Esophagus muscularis mucosa (tissue), 4 donors: ENCODE results near the gene CD300LG. TPM values are rescaled to one million over a fixed set of nuclear protein-coding genes. Genes with fewer than 3 reads are reported as not detected.
A peak's percentile ranks its signal among the peaks of the same experiment; 100 is the strongest.

Source experiments
- DNase-seq: peaks from one replicate; pipeline ENCODE4 v3.0.0-alpha.2; 2017; ENCODE audit errors: extremely low spot score
- H3K27ac ChIP-seq, 4 donors: fragments of 200-600 bp; sonication (generic); replicated peaks in 1 of 4; 1 replicate in 3 of 4; 2 replicates in 1 of 4; pipeline ENCODE4 v1.5.1; 2016 to 2019; ENCODE audit warnings: mild to moderate bottlenecking in 1 of 4
- H3K27me3 ChIP-seq, 4 donors: fragments of 200-600 bp; sonication (generic); one replicate each; pipeline versions ENCODE4 v1.5.1 to v1.6.0; 2016 to 2019
- H3K36me3 ChIP-seq, 4 donors: fragments of 200-600 bp; sonication (generic); one replicate each; pipeline ENCODE4 v1.5.1; 2016 to 2019
- H3K4me1 ChIP-seq, 4 donors: fragments of 200-600 bp; sonication (generic); one replicate each; pipeline ENCODE4 v1.5.1; 2016 to 2019
- H3K4me3 ChIP-seq, 4 donors: fragments of 200-600 bp; sonication (generic); 1 replicate in 2 of 4; 2 replicates in 2 of 4; pipeline ENCODE4 v1.5.1; 2016 to 2019; ENCODE audit warnings: mild to moderate bottlenecking in 4 of 4, moderate library complexity in 1 of 4
- H3K9me3 ChIP-seq, 4 donors: fragments of 200-600 bp; sonication (generic); 1 replicate in 3 of 4; 2 replicates in 1 of 4; pipeline ENCODE4 v1.5.1; 2016 to 2019
- EP300 ChIP-seq: sonication (generic); formaldehyde crosslinking; IDR thresholded peaks from one replicate; pipeline ENCODE4 v1.6.1; 2017; ENCODE audit warnings: antibody characterized with exemption
- POLR2A ChIP-seq: fragments of 450-650 bp; IDR thresholded peaks from one replicate; pipeline ENCODE4 v1.6.1; 2017; ENCODE audit warnings: antibody characterized with exemption, moderate library complexity, mild to moderate bottlenecking, low read depth
- POLR2AphosphoS5 ChIP-seq, 2 donors: sonication (generic); formaldehyde crosslinking; IDR thresholded peaks; one replicate each; pipeline ENCODE4 v1.6.1; 2017; ENCODE audit warnings: antibody characterized with exemption in 2 of 2
- WGBS: methylation state at CpG from one replicate; pipeline ENCODE4 v1.1.5; 2018; 5-methylcytosine and 5-hydroxymethylcytosine counted together
- intact Hi-C: fragments of 100-400 bp; cut with DNase I; formaldehyde crosslinking; loops from one replicate; pipeline ENCODE4 v1.15.1; 2023
- total RNA-seq, 4 donors: library from RNA; depleted of rRNA; stranded (reverse); fragments of >200 nt; gene quantifications; one replicate each; pipeline versions ENCODE4 v1.1.0 to v1.2.1, GENCODE V29; 2016
- TF ChIP-seq, protein P1 (sequence below), 3 experiments: fragments of 200-600 bp in 2 of 3; fragments of 450-650 bp in 1 of 3; sonication (generic) in 2 of 3; IDR thresholded peaks; one replicate each; pipeline ENCODE4 v1.5.1; 2017 to 2019; ENCODE audit warnings: antibody characterized with exemption in 3 of 3, mild to moderate bottlenecking in 2 of 3, moderate library complexity in 1 of 3

Gene CD300LG
- total RNA-seq, 4 donors from 2014 or later, result 0.83 to 12.0 (median 7.3) TPM

DNA sequence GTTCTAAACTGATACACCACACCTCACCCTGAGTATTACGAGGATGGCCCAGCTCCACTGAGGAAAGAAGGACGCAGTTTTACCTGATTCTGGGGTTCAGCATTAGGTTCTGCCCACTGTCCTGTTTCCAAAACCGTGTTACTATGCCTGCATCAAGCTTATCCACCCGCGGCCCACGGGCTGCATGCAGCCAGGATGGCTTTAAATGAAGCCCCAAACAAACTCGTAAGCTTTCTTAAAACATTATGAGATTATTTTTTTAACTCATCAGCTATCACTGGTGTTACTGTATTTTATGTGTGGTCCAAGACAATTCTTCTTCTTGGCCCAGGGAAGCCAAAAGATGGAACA is 4.0 kb upstream of the CD300LG start:
- WGBS, result 64% methylated on average over 7 of the region's 7 CpGs
- Histone ChIP-seq H3K4me3 (no peak overlapping the region), H3K27ac (no peak overlapping the region), H3K27me3 (no peaks in the 10 kb centered on the region), H3K36me3 (no peaks in the 10 kb centered on the region), H3K4me1 (peaks cover 5 to 44% (median 41%) of the 10 kb centered on the region in 4 donors), H3K9me3 (no peaks in the 10 kb centered on the region)
- intact Hi-C loops, result no loop called here
- no peak for TF ChIP-seq POLR2AphosphoS5 (IDR thresholded peaks at IDR 0.05)
- no peak for TF ChIP-seq POLR2A
- TF ChIP-seq EP300, result no peak
- TF ChIP-seq, protein P1, sequence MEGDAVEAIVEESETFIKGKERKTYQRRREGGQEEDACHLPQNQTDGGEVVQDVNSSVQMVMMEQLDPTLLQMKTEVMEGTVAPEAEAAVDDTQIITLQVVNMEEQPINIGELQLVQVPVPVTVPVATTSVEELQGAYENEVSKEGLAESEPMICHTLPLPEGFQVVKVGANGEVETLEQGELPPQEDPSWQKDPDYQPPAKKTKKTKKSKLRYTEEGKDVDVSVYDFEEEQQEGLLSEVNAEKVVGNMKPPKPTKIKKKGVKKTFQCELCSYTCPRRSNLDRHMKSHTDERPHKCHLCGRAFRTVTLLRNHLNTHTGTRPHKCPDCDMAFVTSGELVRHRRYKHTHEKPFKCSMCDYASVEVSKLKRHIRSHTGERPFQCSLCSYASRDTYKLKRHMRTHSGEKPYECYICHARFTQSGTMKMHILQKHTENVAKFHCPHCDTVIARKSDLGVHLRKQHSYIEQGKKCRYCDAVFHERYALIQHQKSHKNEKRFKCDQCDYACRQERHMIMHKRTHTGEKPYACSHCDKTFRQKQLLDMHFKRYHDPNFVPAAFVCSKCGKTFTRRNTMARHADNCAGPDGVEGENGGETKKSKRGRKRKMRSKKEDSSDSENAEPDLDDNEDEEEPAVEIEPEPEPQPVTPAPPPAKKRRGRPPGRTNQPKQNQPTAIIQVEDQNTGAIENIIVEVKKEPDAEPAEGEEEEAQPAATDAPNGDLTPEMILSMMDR (IDR thresholded peaks at IDR 0.05), result no peak
- DNase-seq, result no peak

DNA sequence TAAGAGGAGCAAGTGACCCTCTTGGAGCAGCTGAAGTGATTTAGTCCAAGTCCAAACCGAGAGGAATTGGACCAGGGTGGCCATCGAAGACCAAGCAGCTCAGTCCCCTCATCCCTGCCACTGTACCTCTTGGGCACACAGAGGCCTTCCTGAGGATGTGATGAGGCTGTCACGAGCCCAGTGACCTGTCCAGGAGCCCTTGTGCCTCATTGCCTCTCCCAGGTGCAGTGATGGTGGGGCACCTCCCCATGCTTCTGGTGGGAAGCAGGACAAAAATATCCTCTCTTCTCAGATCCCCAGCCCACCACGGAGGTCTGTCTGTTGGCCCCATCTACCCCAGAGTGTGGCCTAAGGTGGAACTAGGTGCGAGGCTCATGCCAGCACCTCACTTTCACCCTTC is 2.7 kb upstream of the CD300LG start:
- Histone ChIP-seq H3K4me1 (peaks cover 5 to 44% (median 41%) of the 10 kb centered on the region in 4 donors), H3K36me3 (no peaks in the 10 kb centered on the region), H3K9me3 (no peaks in the 10 kb centered on the region), H3K27me3 (no peaks in the 10 kb centered on the region), H3K4me3 (no peak overlapping the region), H3K27ac (no peak overlapping the region)
- WGBS, result 100% methylated on average over 1 of the region's 5 CpGs
- no peak for DNase-seq
- TF ChIP-seq, protein P1 (IDR thresholded peaks at IDR 0.05), result no peak
- TF ChIP-seq EP300 (no peak), POLR2AphosphoS5 (IDR thresholded peaks at IDR 0.05) (no peak), POLR2A (no peak)
- intact Hi-C loops, result no loop called here

DNA sequence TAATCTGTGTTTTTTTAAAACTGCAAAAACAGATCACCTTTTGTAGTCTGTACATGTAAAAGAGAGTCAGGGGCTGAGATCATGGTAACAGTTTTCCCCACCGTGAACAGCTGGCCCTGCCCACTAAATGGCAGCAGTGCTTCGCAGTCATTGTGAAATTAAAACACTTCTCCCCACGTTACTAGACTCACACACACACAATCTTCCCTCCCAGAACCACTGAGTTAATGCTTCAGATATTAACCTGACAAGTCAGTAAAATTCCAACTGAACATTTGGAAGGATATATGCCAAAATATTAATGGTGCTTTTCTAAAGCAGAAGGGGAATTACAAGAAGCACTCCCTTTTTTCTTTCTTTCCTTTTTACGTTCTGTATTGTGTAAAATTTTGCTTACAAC is 1.2 kb upstream of the CD300LG start:
- Histone ChIP-seq H3K4me3 (no peak overlapping the region), H3K9me3 (no peaks in the 10 kb centered on the region), H3K27ac (no peak overlapping the region), H3K4me1 (peaks cover 5 to 36% (median 29%) of the 10 kb centered on the region in 4 donors), H3K36me3 (no peaks in the 10 kb centered on the region), H3K27me3 (peaks cover 0 to 5% (median 0%) of the 10 kb centered on the region in 4 donors)
- TF ChIP-seq POLR2A (no peak), POLR2AphosphoS5 (IDR thresholded peaks at IDR 0.05) (no peak), EP300 (no peak)
- TF ChIP-seq, protein P1 (IDR thresholded peaks at IDR 0.05), result no peak
- DNase-seq, result no peak
- 60% methylated on average over 4 of the region's 4 CpGs for WGBS
- intact Hi-C loops, result loop anchor here (5.0 kb wide), 2 partner anchors 63 to 148 kb away; partner anchors contain the start of gene CFAP97D1

- intact Hi-C loops, result loop anchor here (5.0 kb wide), 2 partner anchors 64 to 149 kb away; partner anchors contain the start of gene CFAP97D1
- Histone ChIP-seq H3K36me3 (no peaks in the 10 kb centered on the region), H3K9me3 (no peaks in the 10 kb centered on the region), H3K4me1 (peaks cover 5 to 31% (median 25%) of the 10 kb centered on the region in 4 donors), H3K27me3 (peaks cover 0 to 6% (median 0%) of the 10 kb centered on the region in 4 donors), H3K27ac (no peak overlapping the region), H3K4me3 (no peak overlapping the region)
- TF ChIP-seq POLR2A, result no peak
- TF ChIP-seq, protein P1 (IDR thresholded peaks at IDR 0.05), result peak; percentile 96 to 100 (median 98)
- TF ChIP-seq POLR2AphosphoS5 (IDR thresholded peaks at IDR 0.05), result peak; percentile 62 to 66
- WGBS, result 25% methylated on average over 8 of the region's 13 CpGs
- peak; percentile 94 for DNase-seq
Measured at GRCh38 chr17:43846221-43846712, 709 bp upstream of the CD300LG start.

DNA sequence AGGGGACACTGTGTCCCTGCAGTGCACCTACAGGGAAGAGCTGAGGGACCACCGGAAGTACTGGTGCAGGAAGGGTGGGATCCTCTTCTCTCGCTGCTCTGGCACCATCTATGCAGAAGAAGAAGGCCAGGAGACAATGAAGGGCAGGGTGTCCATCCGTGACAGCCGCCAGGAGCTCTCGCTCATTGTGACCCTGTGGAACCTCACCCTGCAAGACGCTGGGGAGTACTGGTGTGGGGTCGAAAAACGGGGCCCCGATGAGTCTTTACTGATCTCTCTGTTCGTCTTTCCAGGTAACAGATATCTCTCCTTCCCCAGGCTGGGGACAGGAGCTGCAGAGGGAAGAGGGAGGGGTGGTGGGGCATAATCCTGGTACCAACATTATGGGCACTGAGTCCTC is 1.6 kb downstream of the CD300LG start:
- H3K4me3 ChIP-seq, result no peak overlapping the region
- H3K9me3 ChIP-seq, result no peaks in the 10 kb centered on the region
- H3K27ac ChIP-seq, result no peak overlapping the region
- no peak for DNase-seq
- no peak for TF ChIP-seq POLR2A
- TF ChIP-seq POLR2AphosphoS5 (IDR thresholded peaks at IDR 0.05), result no peak
- TF ChIP-seq, protein P1 (IDR thresholded peaks at IDR 0.05), result no peak
- intact Hi-C loops, result loop anchor here (5.0 kb wide), 2 partner anchors 66 to 151 kb away; partner anchors contain the start of gene CFAP97D1
- peaks cover 5 to 19% (median 14%) of the 10 kb centered on the region in 4 donors for H3K4me1 ChIP-seq
- H3K27me3 ChIP-seq, result peaks cover 0 to 25% (median 0%) of the 10 kb centered on the region in 4 donors
- WGBS, result 84% methylated on average over 10 of the region's 10 CpGs
- H3K36me3 ChIP-seq, result no peaks in the 10 kb centered on the region
